ENCODE measurements around the gene RASGRP2.

DNA sequence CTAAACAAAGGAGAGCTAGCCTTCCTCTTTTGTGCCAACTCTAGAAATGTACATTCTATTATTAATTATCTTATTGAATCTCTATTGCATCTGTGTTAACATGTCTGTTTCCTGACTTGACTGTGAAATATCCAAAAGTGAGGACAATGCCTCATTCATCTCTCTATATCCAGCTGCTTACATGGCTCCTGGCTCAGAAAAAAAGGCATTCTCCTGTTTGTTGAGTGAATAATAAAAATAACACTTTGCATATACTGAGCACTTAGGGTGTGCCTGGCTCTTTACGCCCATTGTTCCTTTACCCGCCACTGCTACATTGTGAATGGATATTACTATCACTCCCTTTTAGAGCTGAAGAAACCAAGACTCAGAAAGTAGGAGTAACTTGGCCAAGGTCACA is 40.9 kb downstream of the RASGRP2 start:
- TF ChIP-seq, protein P1, sequence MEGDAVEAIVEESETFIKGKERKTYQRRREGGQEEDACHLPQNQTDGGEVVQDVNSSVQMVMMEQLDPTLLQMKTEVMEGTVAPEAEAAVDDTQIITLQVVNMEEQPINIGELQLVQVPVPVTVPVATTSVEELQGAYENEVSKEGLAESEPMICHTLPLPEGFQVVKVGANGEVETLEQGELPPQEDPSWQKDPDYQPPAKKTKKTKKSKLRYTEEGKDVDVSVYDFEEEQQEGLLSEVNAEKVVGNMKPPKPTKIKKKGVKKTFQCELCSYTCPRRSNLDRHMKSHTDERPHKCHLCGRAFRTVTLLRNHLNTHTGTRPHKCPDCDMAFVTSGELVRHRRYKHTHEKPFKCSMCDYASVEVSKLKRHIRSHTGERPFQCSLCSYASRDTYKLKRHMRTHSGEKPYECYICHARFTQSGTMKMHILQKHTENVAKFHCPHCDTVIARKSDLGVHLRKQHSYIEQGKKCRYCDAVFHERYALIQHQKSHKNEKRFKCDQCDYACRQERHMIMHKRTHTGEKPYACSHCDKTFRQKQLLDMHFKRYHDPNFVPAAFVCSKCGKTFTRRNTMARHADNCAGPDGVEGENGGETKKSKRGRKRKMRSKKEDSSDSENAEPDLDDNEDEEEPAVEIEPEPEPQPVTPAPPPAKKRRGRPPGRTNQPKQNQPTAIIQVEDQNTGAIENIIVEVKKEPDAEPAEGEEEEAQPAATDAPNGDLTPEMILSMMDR (IDR thresholded peaks at IDR 0.05), result no peak
- TF ChIP-seq POLR2A (IDR thresholded peaks at IDR 0.05), result no peak

All from prostate gland (tissue), 2 donors.